Memory B cell (primary cell): Measurements from ENCODE around the gene LMO7.
"Not testable (repeated sequence)": the region's sequence is repeated elsewhere in the genome, so short reads cannot be mapped to it uniquely, and the experiment has no call there.

Experiments used
- ATAC-seq: fragments of 150-1000 bp; cut with Tn5 transposase; 2 replicates; pipeline ENCODE4 v1.10.0; 2021; ENCODE audit warnings: low read depth, mild to moderate bottlenecking, moderate library complexity
- DNase-seq, 2 donors: peaks; one replicate each; pipeline ENCODE4 v3.0.0; 2022; ENCODE audit warnings: low spot score in 2 of 2
- H3K27ac Mint-ChIP-seq: one replicate; pipeline ENCODE4 v1.8.0; 2022; ENCODE audit warnings: mild to moderate bottlenecking, moderate library complexity, mixed read lengths
- H3K27me3 Mint-ChIP-seq: one replicate; pipeline ENCODE4 v1.8.0; 2022; ENCODE audit warnings: mixed read lengths
- H3K36me3 Mint-ChIP-seq: one replicate; pipeline ENCODE4 v1.8.0; 2022; ENCODE audit warnings: mild to moderate bottlenecking, mixed read lengths
- H3K4me1 Mint-ChIP-seq: one replicate; pipeline ENCODE4 v1.8.0; 2022; ENCODE audit warnings: mixed read lengths
- H3K4me3 Mint-ChIP-seq: one replicate; pipeline ENCODE4 v1.8.0; 2022; ENCODE audit warnings: mild to moderate bottlenecking, moderate library complexity, mixed read lengths
- H3K9me3 Mint-ChIP-seq: one replicate; pipeline ENCODE4 v1.8.0; 2022; ENCODE audit warnings: mixed read lengths

The LMO7 gene

GRCh38 chr13:75721307-75721706 lies 85.2 kb downstream of the LMO7 start:
- H3K9me3 Mint-ChIP-seq, result peaks cover 3% of the 10 kb centered on the region
- no peak overlapping the region for H3K27ac Mint-ChIP-seq
- no peak for DNase-seq
- H3K4me3 Mint-ChIP-seq, result no peak overlapping the region
- no peaks in the 10 kb centered on the region for H3K4me1 Mint-ChIP-seq
- no peak for ATAC-seq
- no peaks in the 10 kb centered on the region for H3K27me3 Mint-ChIP-seq
- peaks cover 5% of the 10 kb centered on the region for H3K36me3 Mint-ChIP-seq

GRCh38 chr13:75723901-75724300 lies 87.8 kb downstream of the LMO7 start:
- Mint-ChIP-seq H3K4me3 (no peak overlapping the region), H3K4me1 (no peaks in the 10 kb centered on the region), H3K36me3 (peaks cover 9% of the 10 kb centered on the region), H3K9me3 (peaks cover 3% of the 10 kb centered on the region), H3K27me3 (no peaks in the 10 kb centered on the region), H3K27ac (no peak overlapping the region)
- no peak for DNase-seq
- ATAC-seq, result no peak

- Mint-ChIP-seq H3K36me3 (peaks cover 7% of the 10 kb centered on the region), H3K4me3 (no peak overlapping the region), H3K27me3 (no peaks in the 10 kb centered on the region), H3K4me1 (no peaks in the 10 kb centered on the region), H3K9me3 (peaks cover 3% of the 10 kb centered on the region), H3K27ac (no peak overlapping the region)
- ATAC-seq, result no peak
- no peak for DNase-seq
Measured at GRCh38 chr13:75724752-75725517, 88.8 kb downstream of the LMO7 start.

GRCh38 chr13:75725736-75726135 lies 89.6 kb downstream of the LMO7 start:
- Mint-ChIP-seq H3K4me1 (no peaks in the 10 kb centered on the region), H3K4me3 (no peak overlapping the region), H3K27ac (no peak overlapping the region), H3K27me3 (no peaks in the 10 kb centered on the region), H3K9me3 (peaks cover 3% of the 10 kb centered on the region), H3K36me3 (peaks cover 10% of the 10 kb centered on the region)
- ATAC-seq (no peak), DNase-seq (no peak)

GRCh38 chr13:75726306-75726705 lies 90.2 kb downstream of the LMO7 start:
- no peaks in the 10 kb centered on the region for H3K27me3 Mint-ChIP-seq
- ATAC-seq (no peak), DNase-seq (no peak)
- peaks cover 12% of the 10 kb centered on the region for H3K36me3 Mint-ChIP-seq
- no peak overlapping the region for H3K27ac Mint-ChIP-seq
- H3K9me3 Mint-ChIP-seq, result peaks cover 2% of the 10 kb centered on the region
- no peaks in the 10 kb centered on the region for H3K4me1 Mint-ChIP-seq
- no peak overlapping the region for H3K4me3 Mint-ChIP-seq

- not testable (repeated sequence) for H3K9me3 Mint-ChIP-seq, H3K27me3 Mint-ChIP-seq, H3K4me3 Mint-ChIP-seq, H3K4me1 Mint-ChIP-seq, DNase-seq, ATAC-seq, H3K27ac Mint-ChIP-seq
- peaks cover 32% of the 10 kb centered on the region for H3K36me3 Mint-ChIP-seq
Measured at GRCh38 chr13:75733113-75733512, 97.0 kb downstream of the LMO7 start.

GRCh38 chr13:75736173-75736572 lies 100.0 kb downstream of the LMO7 start:
- H3K27me3 Mint-ChIP-seq, result no peaks in the 10 kb centered on the region
- DNase-seq (no peak), ATAC-seq (no peak)
- peaks cover 25% of the 10 kb centered on the region for H3K36me3 Mint-ChIP-seq
- no peak overlapping the region for H3K27ac Mint-ChIP-seq
- H3K4me3 Mint-ChIP-seq, result no peak overlapping the region
- no peaks in the 10 kb centered on the region for H3K4me1 Mint-ChIP-seq
- peaks cover 5% of the 10 kb centered on the region for H3K9me3 Mint-ChIP-seq

- Mint-ChIP-seq H3K4me3 (no peak overlapping the region), H3K9me3 (peaks cover 5% of the 10 kb centered on the region), H3K27me3 (no peaks in the 10 kb centered on the region), H3K4me1 (no peaks in the 10 kb centered on the region), H3K36me3 (peaks cover 11% of the 10 kb centered on the region), H3K27ac (no peak overlapping the region)
- DNase-seq (no peak), ATAC-seq (no peak)
Measured at GRCh38 chr13:75738841-75739240, 102.7 kb downstream of the LMO7 start.

- Mint-ChIP-seq H3K36me3 (peaks cover 9% of the 10 kb centered on the region), H3K4me1 (no peaks in the 10 kb centered on the region), H3K27me3 (no peaks in the 10 kb centered on the region), H3K27ac (no peak overlapping the region), H3K4me3 (no peak overlapping the region), H3K9me3 (peaks cover 5% of the 10 kb centered on the region)
- DNase-seq (no peak), ATAC-seq (no peak)
Measured at GRCh38 chr13:75739244-75739868, 103.2 kb downstream of the LMO7 start.

- H3K4me1 Mint-ChIP-seq, result no peaks in the 10 kb centered on the region
- peaks cover 6% of the 10 kb centered on the region for H3K9me3 Mint-ChIP-seq
- ATAC-seq (no peak), DNase-seq (no peak)
- H3K4me3 Mint-ChIP-seq, result no peak overlapping the region
- H3K36me3 Mint-ChIP-seq, result peaks cover 8% of the 10 kb centered on the region
- H3K27ac Mint-ChIP-seq, result no peak overlapping the region
- no peaks in the 10 kb centered on the region for H3K27me3 Mint-ChIP-seq
Measured at GRCh38 chr13:75740031-75740430, 103.9 kb downstream of the LMO7 start.

GRCh38 chr13:75743072-75743471 lies 106.9 kb downstream of the LMO7 start:
- H3K9me3 Mint-ChIP-seq, H3K4me1 Mint-ChIP-seq, H3K4me3 Mint-ChIP-seq, H3K27me3 Mint-ChIP-seq, ATAC-seq, H3K36me3 Mint-ChIP-seq, H3K27ac Mint-ChIP-seq, DNase-seq: not testable (repeated sequence)

GRCh38 chr13:75744127-75744526 lies 108.0 kb downstream of the LMO7 start:
- H3K36me3 Mint-ChIP-seq, result peaks cover 3% of the 10 kb centered on the region
- H3K4me3 Mint-ChIP-seq, result no peak overlapping the region
- H3K4me1 Mint-ChIP-seq, result peaks cover 3% of the 10 kb centered on the region
- DNase-seq (no peak), ATAC-seq (no peak)
- no peak overlapping the region for H3K27ac Mint-ChIP-seq
- no peaks in the 10 kb centered on the region for H3K27me3 Mint-ChIP-seq
- H3K9me3 Mint-ChIP-seq, result peaks cover 10% of the 10 kb centered on the region

- no peak overlapping the region for H3K4me3 Mint-ChIP-seq
Measured at GRCh38 chr13:75745387-75745786, 109.3 kb downstream of the LMO7 start.

GRCh38 chr13:75748874-75749273 lies 112.7 kb downstream of the LMO7 start:
- no peak overlapping the region for H3K4me3 Mint-ChIP-seq
- no peak for ATAC-seq
- peaks cover 3% of the 10 kb centered on the region for H3K4me1 Mint-ChIP-seq
- peaks cover 9% of the 10 kb centered on the region for H3K36me3 Mint-ChIP-seq
- H3K9me3 Mint-ChIP-seq, result peaks cover 9% of the 10 kb centered on the region
- DNase-seq, result no peak
- H3K27me3 Mint-ChIP-seq, result no peaks in the 10 kb centered on the region
- H3K27ac Mint-ChIP-seq, result no peak overlapping the region

More at GRCh38 chr13:75745387-75745786, 109.3 kb downstream of the LMO7 start:
- no peaks in the 10 kb centered on the region for H3K27me3 Mint-ChIP-seq
- H3K4me1 Mint-ChIP-seq, result peaks cover 3% of the 10 kb centered on the region
- ATAC-seq (no peak), DNase-seq (no peak)
- no peak overlapping the region for H3K27ac Mint-ChIP-seq
- H3K36me3 Mint-ChIP-seq, result peaks cover 3% of the 10 kb centered on the region
- H3K9me3 Mint-ChIP-seq, result peaks cover 10% of the 10 kb centered on the region

- DNase-seq, result no peak
- H3K27ac Mint-ChIP-seq, result no peak overlapping the region
Measured at GRCh38 chr13:75749407-75749806, 113.3 kb downstream of the LMO7 start.

More at GRCh38 chr13:75749407-75749806, 113.3 kb downstream of the LMO7 start:
- ATAC-seq, result no peak
- Mint-ChIP-seq H3K4me1 (peaks cover 3% of the 10 kb centered on the region), H3K4me3 (no peak overlapping the region), H3K9me3 (peaks cover 13% of the 10 kb centered on the region), H3K27me3 (no peaks in the 10 kb centered on the region), H3K36me3 (peaks cover 11% of the 10 kb centered on the region)
